OCI-LY1 (cell line): Measurements from ENCODE around the gene STUM.

Experiments
- EZH2 ChIP-seq: fragments of 200-600 bp; sonication (generic), shearing (Covaris generic); IDR thresholded peaks from 2 replicates; pipeline ENCODE4 v1.8.0; 2017; ENCODE audit warnings: borderline replicate concordance, mixed run types, mild to moderate bottlenecking, antibody characterized with exemption, low read length, moderate library complexity, mixed read lengths
- TF ChIP-seq, protein P1 (sequence below): fragments of 200-600 bp; sonication (generic), shearing (Covaris generic); IDR thresholded peaks from 2 replicates; pipeline ENCODE4 v1.5.1; 2017; ENCODE audit warnings: mild to moderate bottlenecking, antibody characterized with exemption, low read length, moderate library complexity, mixed read lengths

GRCh38 chr1:226650236-226650841 lies 101.8 kb downstream of the STUM start:
- TF ChIP-seq, protein P1, sequence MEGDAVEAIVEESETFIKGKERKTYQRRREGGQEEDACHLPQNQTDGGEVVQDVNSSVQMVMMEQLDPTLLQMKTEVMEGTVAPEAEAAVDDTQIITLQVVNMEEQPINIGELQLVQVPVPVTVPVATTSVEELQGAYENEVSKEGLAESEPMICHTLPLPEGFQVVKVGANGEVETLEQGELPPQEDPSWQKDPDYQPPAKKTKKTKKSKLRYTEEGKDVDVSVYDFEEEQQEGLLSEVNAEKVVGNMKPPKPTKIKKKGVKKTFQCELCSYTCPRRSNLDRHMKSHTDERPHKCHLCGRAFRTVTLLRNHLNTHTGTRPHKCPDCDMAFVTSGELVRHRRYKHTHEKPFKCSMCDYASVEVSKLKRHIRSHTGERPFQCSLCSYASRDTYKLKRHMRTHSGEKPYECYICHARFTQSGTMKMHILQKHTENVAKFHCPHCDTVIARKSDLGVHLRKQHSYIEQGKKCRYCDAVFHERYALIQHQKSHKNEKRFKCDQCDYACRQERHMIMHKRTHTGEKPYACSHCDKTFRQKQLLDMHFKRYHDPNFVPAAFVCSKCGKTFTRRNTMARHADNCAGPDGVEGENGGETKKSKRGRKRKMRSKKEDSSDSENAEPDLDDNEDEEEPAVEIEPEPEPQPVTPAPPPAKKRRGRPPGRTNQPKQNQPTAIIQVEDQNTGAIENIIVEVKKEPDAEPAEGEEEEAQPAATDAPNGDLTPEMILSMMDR: peak; percentile 44; the same call in 1 of the 2 replicates
- TF ChIP-seq EZH2: no peak
